ENCODE results near the gene ADAMTSL3. TPM values are rescaled to one million over a fixed set of nuclear protein-coding genes. Genes with fewer than 3 reads are reported as not detected.

ADAMTSL3 gene
- polyA plus RNA-seq, 1 of the 3 experiments (the other 2 are of a cell fraction) = 0.02 TPM

GRCh38 chr15:83747050-83747717 lies 93.3 kb downstream of the ADAMTSL3 start:
- peak overlapping the region in 1 of 2 experiments; percentile 43; a peak in 1 of 4 replicates for H3K4me3 ChIP-seq (ENCODE audit: low read depth in 2 of 2, low read length in 1 of 2)
- H2AFZ ChIP-seq (ENCODE audit: low read depth) = no peak overlapping the region

GRCh38 chr15:83747718-83748110 lies 93.8 kb downstream of the ADAMTSL3 start:
- no peaks in the 10 kb centered on the region for H3K4me1 ChIP-seq (ENCODE audit: control insufficient read depth in 1 of 2, insufficient read depth in 2 of 2, low read depth in 1 of 2, low read length in 1 of 2)
- H2AFZ ChIP-seq (ENCODE audit: low read depth) = no peak overlapping the region
- no peak overlapping the region for H3K9ac ChIP-seq
- no peaks in the 10 kb centered on the region for H3K9me2 ChIP-seq
- H3K27ac ChIP-seq (ENCODE audit: low read depth in 2 of 2, low read length in 1 of 2) = no peak overlapping the region
- ChIA-PET CTCF (no interaction called here), POLR2A (no interaction called here)
- H3K4me3 ChIP-seq (ENCODE audit: low read depth in 2 of 2, low read length in 1 of 2) = 0 out of 4 replicates have a peak overlapping the region, but pooled peaks of 1 of the 2 experiments have one; percentile 43
- WGBS (ENCODE audit: low lambda C conversion rate) = 3% methylated on average over 5 of the region's 5 CpGs
- no peaks in the 10 kb centered on the region for H4K20me1 ChIP-seq (ENCODE audit: insufficient read depth)
- H3F3A ChIP-seq (replicated peaks; ENCODE audit: insufficient read depth) = no peaks in the 10 kb centered on the region
- no peaks in the 10 kb centered on the region for H3K9me3 ChIP-seq
- TF ChIP-seq SMC3 (IDR thresholded peaks at IDR 0.05; ENCODE audit: low read depth, low read length) (no peak), POLR2AphosphoS5 (IDR thresholded peaks at IDR 0.05; ENCODE audit: low read depth, low read length) (no peak), PBX3 (IDR thresholded peaks at IDR 0.05) (no peak), YY1 (IDR thresholded peaks at IDR 0.05; ENCODE audit: low read depth) (no peak), RCOR1 (IDR thresholded peaks at IDR 0.05; ENCODE audit: low read length) (no peak)
- H3K27me3 ChIP-seq (ENCODE audit: insufficient read depth) = no peaks in the 10 kb centered on the region
- peak overlapping the region; percentile 15 for H3K4me2 ChIP-seq
- DNase-seq = no peak
- H3K36me3 ChIP-seq (replicated peaks in 1 of 2; ENCODE audit: control insufficient read depth in 1 of 2, insufficient read depth in 2 of 2, low read length in 1 of 2) = no peaks in the 10 kb centered on the region
- no peaks in the 10 kb centered on the region for H3K79me2 ChIP-seq (ENCODE audit: insufficient read depth)

More at GRCh38 chr15:83747050-83747717, 93.3 kb downstream of the ADAMTSL3 start:
- Histone ChIP-seq H3K9ac (no peak overlapping the region), H3K4me2 (peak overlapping the region; percentile 15), H3K9me3 (no peaks in the 10 kb centered on the region), H3K4me1 (ENCODE audit: control insufficient read depth in 1 of 2, insufficient read depth in 2 of 2, low read depth in 1 of 2, low read length in 1 of 2) (no peaks in the 10 kb centered on the region), H3K79me2 (ENCODE audit: insufficient read depth) (no peaks in the 10 kb centered on the region), H3K36me3 (replicated peaks in 1 of 2; ENCODE audit: control insufficient read depth in 1 of 2, insufficient read depth in 2 of 2, low read length in 1 of 2) (no peaks in the 10 kb centered on the region), H3K9me2 (no peaks in the 10 kb centered on the region), H3F3A (replicated peaks; ENCODE audit: insufficient read depth) (no peaks in the 10 kb centered on the region), H3K27ac (ENCODE audit: low read depth in 2 of 2, low read length in 1 of 2) (no peak overlapping the region), H4K20me1 (ENCODE audit: insufficient read depth) (no peaks in the 10 kb centered on the region), H3K27me3 (ENCODE audit: insufficient read depth) (no peaks in the 10 kb centered on the region)
- ChIA-PET CTCF (no interaction called here), POLR2A (no interaction called here)
- TF ChIP-seq RFX5 (IDR thresholded peaks at IDR 0.05; ENCODE audit: low read length) (no peak), RAD21 (IDR thresholded peaks at IDR 0.05; ENCODE audit: low read length) (0 out of 2 replicates have a peak, but pooled peaks have one; percentile 16), CHD2 (IDR thresholded peaks at IDR 0.05; ENCODE audit: low read length, partially characterized antibody) (no peak), MAX (IDR thresholded peaks at IDR 0.05; ENCODE audit: low read depth) (no peak), SIN3A (IDR thresholded peaks at IDR 0.05; ENCODE audit: borderline replicate concordance, low read depth, low read length) (no peak), IRF3 (IDR thresholded peaks at IDR 0.05; ENCODE audit: low read depth, low read length) (no peak), GATA2 (CRISPR knock-in tag; IDR thresholded peaks at IDR 0.05) (no peak), CTCF (IDR thresholded peaks at IDR 0.05) (peak; percentile 23; the same call in 1 of the 2 replicates), FOXJ3 (CRISPR knock-in tag; IDR thresholded peaks at IDR 0.05) (no peak)
- 3% methylated on average over 5 of the region's 5 CpGs for WGBS (ENCODE audit: low lambda C conversion rate)
- DNase-seq = no peak

All from SK-N-SH (cell line).